Ovary (tissue), 9 donors: ENCODE measurements around the gene MTIF2. TPM values are rescaled to one million over a fixed set of nuclear protein-coding genes. Genes with fewer than 3 reads are reported as not detected.
"Not testable (repeated sequence)": the region's sequence is repeated elsewhere in the genome, so short reads cannot be mapped to it uniquely, and the experiment has no call there.

Source experiments
- DNase-seq, 5 donors: peaks; one replicate each; pipeline ENCODE4 v3.0.0-alpha.2; 2019 to 2020
- H3K27ac ChIP-seq, 2 donors: fragments of 200-600 bp; one replicate each; pipeline versions ENCODE4 v1.5.1 to v1.8.0; 2019 to 2022
- H3K27me3 ChIP-seq: fragments of 200-600 bp; one replicate; pipeline ENCODE4 v1.8.0; 2022
- H3K36me3 ChIP-seq: fragments of 200-600 bp; sonication (generic); one replicate; pipeline ENCODE4 v1.5.1; 2019
- H3K4me1 ChIP-seq: one replicate; pipeline ENCODE4 v1.8.1; 2013; ENCODE audit warnings: mild to moderate bottlenecking, moderate library complexity; ENCODE audit not compliant: insufficient read depth
- H3K4me3 ChIP-seq: fragments of 200-600 bp; sonication (generic); one replicate; pipeline ENCODE4 v1.5.1; 2017
- H3K9me3 ChIP-seq, 2 donors: fragments of 200-600 bp in 1 of 2; sonication (generic) in 1 of 2; one replicate each; pipeline versions ENCODE4 v1.5.1 to v1.8.1; 2013 to 2019; ENCODE audit warnings: mild to moderate bottlenecking in 1 of 2, moderate library complexity in 1 of 2
- EP300 ChIP-seq: sonication (generic); formaldehyde crosslinking; IDR thresholded peaks from one replicate; pipeline ENCODE4 v1.6.1; 2017; ENCODE audit warnings: antibody characterized with exemption
- POLR2A ChIP-seq: fragments of 450-650 bp; IDR thresholded peaks from one replicate; pipeline ENCODE4 v1.6.1; 2017; ENCODE audit warnings: antibody characterized with exemption, mild to moderate bottlenecking, moderate library complexity
- WGBS, 3 donors: extraction: QIAGEN DNeasy Blood & Tissue Kit in 1 of 3; methylation state at CpG; one replicate each; pipeline versions ENCODE4 v1.1.5 to v1.1.7; 2013 to 2017; 5-methylcytosine and 5-hydroxymethylcytosine counted together
- intact Hi-C, 4 donors: fragments of 100-400 bp; cut with DNase I; formaldehyde crosslinking; loops; one replicate each; pipeline versions ENCODE4 v1.11.0 to v1.15.1; 2022 to 2023
- polyA plus RNA-seq, 2 donors: library from polyadenylated mRNA; stranded (reverse); fragments of 200-250 nt in 1 of 2; fragments of 350-450 nt in 1 of 2; fragmentation: Illumina TruSeq in 1 of 2; extraction: RNeasy Lipid Tissue Mini Kit (QIAGEN cat#74804) in 1 of 2; gene quantifications; one replicate each; pipeline ENCODE4 v1.2.3, GENCODE V29; 2013 to 2014
- total RNA-seq, 7 donors: library from RNA; depleted of rRNA in 2 of 7; stranded (reverse); fragments of >200 nt in 2 of 7; fragmentation: NEBNext Ultra II Directional in 3 of 7; extraction: Animal tissue kit (Norgen Biotek cat#: 25700) in 3 of 7; gene quantifications; one replicate each; pipeline versions ENCODE4 v1.1.0 to v1.2.4, GENCODE V29; 2016 to 2023
- TF ChIP-seq, protein P1 (sequence below), 3 donors: fragments of 450-650 bp in 2 of 3; fragments of 200-600 bp in 1 of 3; IDR thresholded peaks; one replicate each; pipeline versions ENCODE4 v1.5.1 to v1.8.0; 2016 to 2022; ENCODE audit warnings: antibody characterized with exemption in 3 of 3, mild to moderate bottlenecking in 1 of 3
- donor health status: DM: no; HTN: no; CAD: no; lungs with moderate emphysema.
- donor health status: DM: no; HTN: no; CAD: no.
- donor health status: Bipolar disorder and iron deficiency.
- donor health status: DM: yes; HTN: yes; CAD: no.
- donor health status: DM: no; HTN: no; CAD: no.
- donor health status: DM: yes; HTN: yes; CAD: no.

The MTIF2 gene
- total and polyA plus RNA-seq, 9 donors: 12.6 to 18.6 (median 14.1) TPM

DNA sequence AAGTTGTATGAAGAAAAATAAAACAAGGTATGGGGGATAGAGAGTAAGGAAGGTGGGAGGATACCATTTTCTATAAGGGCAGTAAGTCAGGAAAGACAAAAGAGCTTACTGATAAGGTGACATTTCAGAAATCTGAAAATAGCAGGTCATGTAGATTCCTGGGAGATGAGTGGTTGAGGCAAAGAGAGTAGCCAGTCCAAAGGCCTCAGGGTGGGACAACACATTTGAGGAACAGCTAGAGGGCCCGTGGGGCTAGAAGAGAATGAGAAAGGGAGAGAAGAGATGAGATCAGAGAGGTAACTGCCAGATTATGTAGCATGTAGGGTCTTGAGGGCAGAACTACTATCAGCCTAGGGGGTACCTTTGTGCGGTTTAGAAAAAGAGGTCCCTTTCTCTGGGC, 39.8 kb downstream of the MTIF2 start:
- 87 to 91% (median 90%) methylated on average over 2 of the region's 2 CpGs for WGBS, 3 donors
- no peaks in the 10 kb centered on the region for H3K27me3 ChIP-seq
- TF ChIP-seq POLR2A: no peak
- no peak for TF ChIP-seq EP300
- TF ChIP-seq, protein P1, sequence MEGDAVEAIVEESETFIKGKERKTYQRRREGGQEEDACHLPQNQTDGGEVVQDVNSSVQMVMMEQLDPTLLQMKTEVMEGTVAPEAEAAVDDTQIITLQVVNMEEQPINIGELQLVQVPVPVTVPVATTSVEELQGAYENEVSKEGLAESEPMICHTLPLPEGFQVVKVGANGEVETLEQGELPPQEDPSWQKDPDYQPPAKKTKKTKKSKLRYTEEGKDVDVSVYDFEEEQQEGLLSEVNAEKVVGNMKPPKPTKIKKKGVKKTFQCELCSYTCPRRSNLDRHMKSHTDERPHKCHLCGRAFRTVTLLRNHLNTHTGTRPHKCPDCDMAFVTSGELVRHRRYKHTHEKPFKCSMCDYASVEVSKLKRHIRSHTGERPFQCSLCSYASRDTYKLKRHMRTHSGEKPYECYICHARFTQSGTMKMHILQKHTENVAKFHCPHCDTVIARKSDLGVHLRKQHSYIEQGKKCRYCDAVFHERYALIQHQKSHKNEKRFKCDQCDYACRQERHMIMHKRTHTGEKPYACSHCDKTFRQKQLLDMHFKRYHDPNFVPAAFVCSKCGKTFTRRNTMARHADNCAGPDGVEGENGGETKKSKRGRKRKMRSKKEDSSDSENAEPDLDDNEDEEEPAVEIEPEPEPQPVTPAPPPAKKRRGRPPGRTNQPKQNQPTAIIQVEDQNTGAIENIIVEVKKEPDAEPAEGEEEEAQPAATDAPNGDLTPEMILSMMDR (IDR thresholded peaks at IDR 0.05): no peak
- H3K36me3 ChIP-seq: no peaks in the 10 kb centered on the region
- peaks cover 12% of the 10 kb centered on the region for H3K4me1 ChIP-seq
- intact Hi-C loops: no loop called here
- DNase-seq: no peak
- H3K9me3 ChIP-seq: no peaks in the 10 kb centered on the region
- no peak overlapping the region for H3K27ac ChIP-seq
- no peak overlapping the region for H3K4me3 ChIP-seq

DNA sequence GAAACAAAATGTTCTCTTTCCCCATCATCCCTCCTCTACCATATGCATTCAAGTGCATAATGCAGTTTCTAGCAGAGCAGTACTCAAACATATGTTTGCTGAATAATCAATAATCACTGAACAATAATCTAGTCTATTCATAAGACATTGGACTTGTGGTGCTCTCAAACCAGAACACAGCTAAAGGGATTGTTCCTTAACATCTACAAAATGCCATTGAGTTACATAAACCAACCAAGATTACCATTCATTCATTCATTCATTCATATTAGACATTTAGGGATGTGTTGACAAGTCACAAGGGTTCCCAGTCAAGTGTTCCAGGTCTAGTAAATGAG, 40.8 kb downstream of the MTIF2 start:
- no peak for TF ChIP-seq EP300
- TF ChIP-seq, protein P1 (IDR thresholded peaks at IDR 0.05): no peak
- TF ChIP-seq POLR2A: no peak
- no peak for DNase-seq
- no peak overlapping the region for H3K4me3 ChIP-seq
- H3K27me3 ChIP-seq: no peaks in the 10 kb centered on the region
- no peaks in the 10 kb centered on the region for H3K9me3 ChIP-seq
- intact Hi-C loops: no loop called here
- no peak overlapping the region for H3K27ac ChIP-seq
- no peaks in the 10 kb centered on the region for H3K36me3 ChIP-seq
- H3K4me1 ChIP-seq: peaks cover 8% of the 10 kb centered on the region

DNA sequence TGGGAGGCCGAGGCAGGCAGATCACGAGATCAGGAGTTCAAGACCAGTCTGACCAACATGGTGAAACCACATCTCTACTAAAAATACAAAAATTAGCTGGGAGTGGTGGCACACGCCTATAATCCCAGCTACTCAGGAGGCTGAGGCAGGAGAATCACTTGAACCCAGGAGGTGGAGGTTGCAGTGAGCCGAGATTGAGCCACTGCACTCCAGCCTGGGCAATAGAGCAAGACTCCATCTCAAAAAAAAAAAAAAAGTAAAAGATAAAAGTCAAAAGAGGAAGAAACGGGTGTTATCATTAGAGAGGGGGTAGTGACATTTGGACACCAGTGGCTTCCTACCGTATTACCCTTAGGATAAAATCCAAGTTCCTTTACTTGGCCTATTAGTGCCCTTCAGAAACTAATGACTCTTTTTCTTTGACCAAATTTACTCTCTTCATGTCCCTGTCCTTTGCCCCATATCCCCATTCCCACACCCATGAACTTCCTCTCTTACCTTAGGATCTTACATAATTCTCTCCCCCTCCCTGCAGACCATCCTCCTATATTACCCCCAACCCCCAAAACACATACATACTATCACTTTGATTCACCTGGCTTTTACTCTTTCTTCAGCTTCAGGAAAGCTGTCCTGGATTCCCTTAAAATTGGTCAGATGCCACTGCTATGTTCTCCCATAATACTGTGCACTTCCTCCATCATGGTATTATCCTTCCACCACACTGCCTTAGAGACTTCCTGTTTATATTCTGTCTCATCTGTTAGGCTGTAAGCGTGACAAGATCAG, 41.4 kb downstream of the MTIF2 start:
- H3K27ac ChIP-seq, H3K9me3 ChIP-seq, H3K4me3 ChIP-seq, H3K4me1 ChIP-seq, H3K36me3 ChIP-seq, DNase-seq, H3K27me3 ChIP-seq, intact Hi-C loops: not testable (repeated sequence)
- WGBS, 3 donors: 80 to 85% (median 83%) methylated on average over 7 of the region's 7 CpGs

GRCh38 chr2:55225481-55226020, 43.5 kb downstream of the MTIF2 start:
- no peak overlapping the region for H3K27ac ChIP-seq
- TF ChIP-seq EP300 (no peak), POLR2A (no peak)
- TF ChIP-seq, protein P1 (IDR thresholded peaks at IDR 0.05): no peak

DNA sequence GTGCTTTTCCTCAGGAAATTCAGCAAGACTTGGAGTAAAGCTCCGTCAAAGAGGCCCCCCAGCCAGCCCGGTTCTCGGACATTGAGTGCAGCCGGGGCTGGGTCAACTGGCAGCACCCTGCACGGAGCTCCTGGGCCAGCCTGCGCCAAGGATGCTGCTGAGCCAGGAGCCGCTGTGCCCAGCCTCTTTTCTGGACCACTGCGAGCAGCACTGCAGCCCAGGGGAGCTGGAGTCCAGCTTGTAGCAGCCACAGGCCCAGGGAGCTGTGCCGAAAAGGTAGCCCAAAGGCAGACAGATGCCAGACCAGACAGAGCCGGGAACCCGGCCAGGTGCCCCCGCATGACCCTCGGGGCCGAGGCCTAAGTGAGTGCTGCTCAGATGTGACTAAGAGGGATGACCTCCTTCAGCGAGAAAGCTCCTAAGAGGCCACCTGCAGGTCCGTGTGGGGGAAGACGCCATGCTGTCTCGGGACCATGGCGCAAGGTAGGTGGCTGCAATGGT, 44.2 kb downstream of the MTIF2 start:
- Histone ChIP-seq H3K4me3 (no peak overlapping the region), H3K27ac (peak overlapping the region in 1 of 2 donors; percentile 94), H3K36me3 (no peaks in the 10 kb centered on the region), H3K4me1 (peaks cover 11% of the 10 kb centered on the region), H3K9me3 (no peaks in the 10 kb centered on the region), H3K27me3 (no peaks in the 10 kb centered on the region)
- DNase-seq: peak in 3 of 5 donors; percentile 20 to 52 (median 41)
- no peak for TF ChIP-seq EP300
- no peak for TF ChIP-seq POLR2A
- TF ChIP-seq, protein P1 (IDR thresholded peaks at IDR 0.05): no peak
- 72 to 81% (median 80%) methylated on average over 18 to 19 of the region's 19 CpGs for WGBS, 3 donors
- intact Hi-C loops: no loop called here

More at GRCh38 chr2:55225481-55226020, 43.5 kb downstream of the MTIF2 start:
- no peak overlapping the region for H3K4me3 ChIP-seq
- H3K4me1 ChIP-seq: peaks cover 12% of the 10 kb centered on the region
- 36 to 75% (median 53%) methylated on average over 18 to 19 of the region's 19 CpGs for WGBS, 3 donors
- H3K27me3 ChIP-seq: no peaks in the 10 kb centered on the region
- peak in 1 of 5 donors; percentile 25 for DNase-seq
- no peaks in the 10 kb centered on the region for H3K36me3 ChIP-seq
- H3K9me3 ChIP-seq: no peaks in the 10 kb centered on the region
- intact Hi-C loops: no loop called here
